ENCODE data around the gene TMEM238.

GRCh38 chr19:55379174-55379573 lies 4.9 kb downstream of the TMEM238 start:
- TF ChIP-seq CTCF (IDR thresholded peaks at IDR 0.05) (no peak), POLR2A (IDR thresholded peaks at IDR 0.05) (no peak), POLR2AphosphoS5 (IDR thresholded peaks at IDR 0.05; ENCODE audit: insufficient read depth in 1 of 2, low read depth in 1 of 2) (no peak)
